Liver (tissue), 3 donors: ENCODE measurements around the gene AFF2.

Experiments used
- CTCF ChIP-seq: fragments of 150-350 bp; IDR thresholded peaks from 2 replicates; pipeline ENCODE4 v1.5.1; 2017; ENCODE audit warnings: improper control_type of control experiment, low read depth, low read length; ENCODE audit not compliant: missing input control
- FOXA2 ChIP-seq: IDR thresholded peaks from 2 replicates; pipeline ENCODE4 v1.6.1; 2016; ENCODE audit warnings: antibody characterized with exemption
- HNF4A ChIP-seq, 2 donors: conservative IDR thresholded peaks; 2 replicates each; pipeline ENCODE4 v1.6.1; 2016; ENCODE audit warnings: antibody characterized with exemption in 2 of 2, mild to moderate bottlenecking in 2 of 2
- HNF4G ChIP-seq: IDR thresholded peaks from 2 replicates; pipeline ENCODE4 v1.6.1; 2016; ENCODE audit warnings: antibody characterized with exemption
- JUND ChIP-seq, 2 donors: IDR thresholded peaks; 2 replicates each; pipeline ENCODE4 v1.6.1; 2016; ENCODE audit warnings: antibody characterized with exemption in 2 of 2
- MAX ChIP-seq: IDR thresholded peaks from 2 replicates; pipeline ENCODE4 v1.6.1; 2016; ENCODE audit warnings: antibody characterized with exemption
- NR2F2 ChIP-seq: IDR thresholded peaks from 2 replicates; pipeline ENCODE4 v1.6.1; 2016; ENCODE audit warnings: antibody characterized with exemption
- REST ChIP-seq: IDR thresholded peaks from 2 replicates; pipeline ENCODE4 v1.6.1; 2016; ENCODE audit warnings: antibody characterized with exemption, mild to moderate bottlenecking
- SP1 ChIP-seq: IDR thresholded peaks from 2 replicates; pipeline ENCODE4 v1.6.1; 2018; ENCODE audit warnings: antibody characterized with exemption, mild to moderate bottlenecking
- TAF1 ChIP-seq: conservative IDR thresholded peaks from 2 replicates; pipeline ENCODE4 v1.6.1; 2016; ENCODE audit warnings: antibody characterized with exemption, mild to moderate bottlenecking
- YY1 ChIP-seq: IDR thresholded peaks from 2 replicates; pipeline ENCODE4 v1.6.1; 2016; ENCODE audit warnings: antibody characterized with exemption, mild to moderate bottlenecking
- donor health status: healthy.
- donor health status: healthy.

GRCh38 chrX:148600581-148600980, 100.2 kb downstream of the AFF2 start:
- TF ChIP-seq SP1 (no peak), TAF1 (no peak), JUND (IDR thresholded peaks at IDR 0.05) (no peak), NR2F2 (no peak), MAX (no peak), CTCF (no peak), REST (no peak), YY1 (no peak), FOXA2 (no peak), HNF4G (no peak), HNF4A (conservative IDR thresholded peaks at IDR 0.05) (no peak)
